ENCODE data around the gene KCNMB2. TPM values are rescaled to one million over a fixed set of nuclear protein-coding genes. Genes with fewer than 3 reads are reported as not detected.

KCNMB2 gene
- total RNA-seq, 2 donors from 2014 or later = not detected

- 87 to 92% methylated on average over 2 of the region's 2 CpGs for WGBS, 2 experiments (ENCODE audit: insufficient coverage in 1 of 2, insufficient read length in 1 of 2)
- Histone ChIP-seq H3K9me3 (ENCODE audit: control insufficient read depth, low read length) (no peaks in the 10 kb centered on the region), H3K27ac (ENCODE audit: low read depth, low read length) (no peak overlapping the region), H3K9ac (ENCODE audit: extremely low read depth, low read length, poor library complexity, severe bottlenecking) (no peak overlapping the region), H3K4me1 (ENCODE audit: control insufficient read depth, insufficient read depth, low read length) (peaks cover 7% of the 10 kb centered on the region), H3K36me3 (ENCODE audit: control insufficient read depth, insufficient read depth, low read length) (no peaks in the 10 kb centered on the region), H3K4me3 (ENCODE audit: low read length) (no peak overlapping the region), H3K27me3 (ENCODE audit: control insufficient read depth, insufficient read depth, low read length, poor library complexity, severe bottlenecking) (no peaks in the 10 kb centered on the region)
- Mint-ChIP-seq H3K4me3 (no peak overlapping the region), H3K4me1 (peaks cover 12% of the 10 kb centered on the region), H3K36me3 (ENCODE audit: low read depth) (no peaks in the 10 kb centered on the region), H3K9me3 (peaks cover 4% of the 10 kb centered on the region), H3K27ac (no peak overlapping the region), H3K27me3 (ENCODE audit: insufficient read depth) (no peaks in the 10 kb centered on the region)
- no peak for TF ChIP-seq CTCF (conservative IDR thresholded peaks at IDR 0.05)
- no peak for DNase-seq
These were observed 144.3 kb downstream of the KCNMB2 start for GRCh38 chr3:178680489-178680888.

GRCh38 chr3:178684881-178685590 is 148.8 kb downstream of the KCNMB2 start:
- no peak for TF ChIP-seq CTCF (conservative IDR thresholded peaks at IDR 0.05)
- H3K9me3 Mint-ChIP-seq = peaks cover 4% of the 10 kb centered on the region
- no peak overlapping the region for H3K4me3 ChIP-seq (ENCODE audit: low read length)
- no peak overlapping the region for H3K9ac ChIP-seq (ENCODE audit: extremely low read depth, low read length, poor library complexity, severe bottlenecking)
- H3K4me1 Mint-ChIP-seq = peaks cover 8% of the 10 kb centered on the region
- H3K36me3 Mint-ChIP-seq (ENCODE audit: low read depth) = no peaks in the 10 kb centered on the region
- WGBS, 2 experiments (ENCODE audit: insufficient coverage in 1 of 2, insufficient read length in 1 of 2) = 54 to 67% methylated on average over 1 of the region's 1 CpG
- peak; percentile 81 for DNase-seq
- H3K4me1 ChIP-seq (ENCODE audit: control insufficient read depth, insufficient read depth, low read length) = peaks cover 7% of the 10 kb centered on the region
- H3K27ac ChIP-seq (ENCODE audit: low read depth, low read length) = no peak overlapping the region
- no peaks in the 10 kb centered on the region for H3K27me3 ChIP-seq (ENCODE audit: control insufficient read depth, insufficient read depth, low read length, poor library complexity, severe bottlenecking)
- H3K4me3 Mint-ChIP-seq = no peak overlapping the region
- H3K27me3 Mint-ChIP-seq (ENCODE audit: insufficient read depth) = no peaks in the 10 kb centered on the region
- H3K9me3 ChIP-seq (ENCODE audit: control insufficient read depth, low read length) = no peaks in the 10 kb centered on the region
- H3K27ac Mint-ChIP-seq = no peak overlapping the region
- H3K36me3 ChIP-seq (ENCODE audit: control insufficient read depth, insufficient read depth, low read length) = no peaks in the 10 kb centered on the region

- WGBS, 2 experiments (ENCODE audit: insufficient coverage in 1 of 2, insufficient read length in 1 of 2) = 75% methylated on average over 3 of the region's 3 CpGs; no CpG with 5 or more reads in 1 of the 2 experiments
- no peaks in the 10 kb centered on the region for H3K27me3 Mint-ChIP-seq (ENCODE audit: insufficient read depth)
- Histone ChIP-seq H3K9me3 (ENCODE audit: control insufficient read depth, low read length) (no peaks in the 10 kb centered on the region), H3K27me3 (ENCODE audit: control insufficient read depth, insufficient read depth, low read length, poor library complexity, severe bottlenecking) (no peaks in the 10 kb centered on the region), H3K4me1 (ENCODE audit: control insufficient read depth, insufficient read depth, low read length) (peaks cover 7% of the 10 kb centered on the region), H3K4me3 (ENCODE audit: low read length) (no peak overlapping the region), H3K9ac (ENCODE audit: extremely low read depth, low read length, poor library complexity, severe bottlenecking) (no peak overlapping the region), H3K36me3 (ENCODE audit: control insufficient read depth, insufficient read depth, low read length) (no peaks in the 10 kb centered on the region), H3K27ac (ENCODE audit: low read depth, low read length) (no peak overlapping the region)
- TF ChIP-seq CTCF (conservative IDR thresholded peaks at IDR 0.05) = no peak
- H3K4me1 Mint-ChIP-seq = peaks cover 4% of the 10 kb centered on the region
- DNase-seq = no peak
- no peak overlapping the region for H3K4me3 Mint-ChIP-seq
- no peak overlapping the region for H3K27ac Mint-ChIP-seq
- H3K36me3 Mint-ChIP-seq (ENCODE audit: low read depth) = no peaks in the 10 kb centered on the region
- peaks cover 4% of the 10 kb centered on the region for H3K9me3 Mint-ChIP-seq
These were observed 149.3 kb downstream of the KCNMB2 start for GRCh38 chr3:178685591-178685906.
